Left cardiac atrium (tissue), 4 donors: ENCODE measurements around the gene KIAA1958. TPM values are rescaled to one million over a fixed set of nuclear protein-coding genes. Genes with fewer than 3 reads are reported as not detected.
"Not testable (repeated sequence)": the region's sequence is repeated elsewhere in the genome, so short reads cannot be mapped to it uniquely, and the experiment has no call there.

ENCODE experiments used
- ATAC-seq, 2 donors: fragments of 200-7000 bp; cut with Tn5 transposase; one replicate each; pipeline ENCODE4 v1.9.1; 2020; ENCODE audit warnings: mild to moderate bottlenecking in 2 of 2, moderate library complexity in 2 of 2
- DNase-seq: peaks from one replicate; pipeline ENCODE4 v3.0.0-alpha.2; 2020
- intact Hi-C, 2 donors: fragments of 100-400 bp; cut with DNase I; formaldehyde crosslinking; loops; one replicate each; pipeline versions ENCODE4 v1.14.1 to v1.15.1; 2022 to 2023
- total RNA-seq, 2 donors: library from RNA; stranded (reverse); fragmentation: NEBNext Ultra II Directional; extraction: Animal tissue kit (Norgen Biotek cat#: 25700); gene quantifications; one replicate each; pipeline ENCODE4 v1.2.1, GENCODE V29; 2021
- donor health status: DM: no; HTN: yes; CAD: no.
- donor health status: DM: no; HTN: yes; CAD: no; lungs with severe emphysema.
- donor health status: DM: yes; HTN: yes; CAD: no.
- donor health status: Dilated cardiomyopathy.

The KIAA1958 gene
- total RNA-seq, 2 donors from 2014 or later = 3.3 to 3.6 TPM

- ATAC-seq (no peak), DNase-seq (no peak)
- intact Hi-C loops = loop anchor here in 1 of 2 donors (10.0 kb wide), 2 partner anchors 227 to 327 kb away; partner anchors contain the start of gene INIP
Measured at GRCh38 chr9:112487799-112488340, 1.2 kb downstream of the KIAA1958 start.

- DNase-seq (no peak), ATAC-seq (no peak)
- intact Hi-C loops = loop anchor here in 1 of 2 donors (10.0 kb wide), 2 partner anchors 226 to 326 kb away; partner anchors contain the start of gene INIP
Measured at GRCh38 chr9:112489039-112489546, 2.5 kb downstream of the KIAA1958 start.

- intact Hi-C loops = loop anchor here in 1 of 2 donors (10.0 kb wide), 2 partner anchors 225 to 325 kb away; partner anchors contain the start of gene INIP
- DNase-seq = no peak
- no peak for ATAC-seq
Measured at GRCh38 chr9:112489876-112490666, 3.4 kb downstream of the KIAA1958 start.

- ATAC-seq = no peak
- intact Hi-C loops = no loop called here
- DNase-seq = no peak
Measured at GRCh38 chr9:112493393-112494137, 6.9 kb downstream of the KIAA1958 start.

- intact Hi-C loops = no loop called here
- ATAC-seq (no peak), DNase-seq (no peak)
Measured at GRCh38 chr9:112494153-112494552, 7.5 kb downstream of the KIAA1958 start.

GRCh38 chr9:112495614-112496013 lies 9.0 kb downstream of the KIAA1958 start:
- intact Hi-C loops = no loop called here
- ATAC-seq (no peak), DNase-seq (no peak)

GRCh38 chr9:112496074-112496722 lies 9.6 kb downstream of the KIAA1958 start:
- intact Hi-C loops = no loop called here
- DNase-seq = no peak
- peak in 1 of 2 donors; percentile 15 for ATAC-seq

- intact Hi-C loops = no loop called here
- DNase-seq (no peak), ATAC-seq (no peak)
Measured at GRCh38 chr9:112500842-112501241, 14.2 kb downstream of the KIAA1958 start.

GRCh38 chr9:112501287-112501686 lies 14.7 kb downstream of the KIAA1958 start:
- intact Hi-C loops = no loop called here
- ATAC-seq (no peak), DNase-seq (no peak)

- intact Hi-C loops = no loop called here
- DNase-seq (no peak), ATAC-seq (no peak)
Measured at GRCh38 chr9:112502175-112502946, 15.7 kb downstream of the KIAA1958 start.

GRCh38 chr9:112503170-112503569 lies 16.5 kb downstream of the KIAA1958 start:
- peak; percentile 40 to 71 for ATAC-seq
- intact Hi-C loops = no loop called here
- no peak for DNase-seq

GRCh38 chr9:112505086-112505485 lies 18.5 kb downstream of the KIAA1958 start:
- DNase-seq = no peak
- intact Hi-C loops = no loop called here
- ATAC-seq = no peak

GRCh38 chr9:112505607-112506006 lies 19.0 kb downstream of the KIAA1958 start:
- intact Hi-C loops = no loop called here
- ATAC-seq (no peak), DNase-seq (no peak)

- ATAC-seq = no peak
- intact Hi-C loops = no loop called here
- DNase-seq = no peak
Measured at GRCh38 chr9:112506571-112506970, 19.9 kb downstream of the KIAA1958 start.

- DNase-seq (no peak), ATAC-seq (no peak)
- intact Hi-C loops = no loop called here
Measured at GRCh38 chr9:112507001-112507680, 20.5 kb downstream of the KIAA1958 start.

GRCh38 chr9:112508377-112508776 lies 21.8 kb downstream of the KIAA1958 start:
- intact Hi-C loops = no loop called here
- DNase-seq (no peak), ATAC-seq (no peak)

- ATAC-seq, intact Hi-C loops: not testable (repeated sequence)
Measured at GRCh38 chr9:112512377-112512776, 25.8 kb downstream of the KIAA1958 start.

GRCh38 chr9:112516769-112517168 lies 30.1 kb downstream of the KIAA1958 start:
- no peak for ATAC-seq

More at GRCh38 chr9:112512377-112512776, 25.8 kb downstream of the KIAA1958 start:
- not testable (repeated sequence) for DNase-seq

More at GRCh38 chr9:112516769-112517168, 30.1 kb downstream of the KIAA1958 start:
- intact Hi-C loops = no loop called here
- no peak for DNase-seq
